ENCODE data around the gene TEP1.

GRCh38 chr14:20424851-20425250 lies 11.6 kb upstream of the TEP1 start:
- TF ChIP-seq CTCF (IDR thresholded peaks at IDR 0.05) (no peak), ZFX (IDR thresholded peaks at IDR 0.05; ENCODE audit: borderline replicate concordance) (no peak)
